Muscle of leg (tissue), 11 donors: ENCODE measurements around the gene PPM1H. TPM values are rescaled to one million over a fixed set of nuclear protein-coding genes. Genes with fewer than 3 reads are reported as not detected.
"Not testable (repeated sequence)": the region's sequence is repeated elsewhere in the genome, so short reads cannot be mapped to it uniquely, and the experiment has no call there.

Experiments used
- DNase-seq: peaks from one replicate; pipeline ENCODE4 v3.0.0; 2013
- H3K27ac ChIP-seq: one replicate; pipeline ENCODE4 v1.5.1; 2013; ENCODE audit warnings: mild to moderate bottlenecking, low read length, control low read depth
- H3K27me3 ChIP-seq: one replicate; pipeline ENCODE4 v1.6.1; 2013; ENCODE audit warnings: low read length; ENCODE audit not compliant: control insufficient read depth, insufficient read depth
- H3K36me3 ChIP-seq: one replicate; pipeline ENCODE4 v1.6.1; 2013; ENCODE audit warnings: low read length; ENCODE audit not compliant: control insufficient read depth, insufficient read depth
- H3K4me1 ChIP-seq: one replicate; pipeline ENCODE4 v1.6.1; 2013; ENCODE audit warnings: low read length; ENCODE audit not compliant: control insufficient read depth, insufficient read depth
- H3K4me3 ChIP-seq: one replicate; pipeline ENCODE4 v1.5.1; 2013; ENCODE audit warnings: low read length, control low read depth
- H3K9me3 ChIP-seq: replicated peaks from 2 replicates; pipeline ENCODE4 v1.6.1; 2013; ENCODE audit warnings: low read depth, low read length; ENCODE audit not compliant: control insufficient read depth
- WGBS: methylation state at CpG from one replicate; pipeline ENCODE4 v1.1.5; 2013; ENCODE audit warnings: missing lambda C conversion rate; ENCODE audit not compliant: insufficient coverage; 5-methylcytosine and 5-hydroxymethylcytosine counted together
- polyA plus RNA-seq, 8 donors: library from polyadenylated mRNA; unstranded; fragments of 120-200 nt; gene quantifications; one replicate each; pipeline versions ENCODE4 v1.2.1 to v1.2.3, GENCODE V29; 2013; ENCODE audit warnings: inconsistent platforms in 1 of 8, low replicate concordance in 1 of 8; ENCODE audit not compliant: insufficient read length in 8 of 8, insufficient read depth in 1 of 8
- total RNA-seq: library from RNA; stranded (reverse); fragments of 120-200 nt; gene quantifications from one replicate; pipeline ENCODE4 v1.2.4, GENCODE V29; 2013

PPM1H gene
- total and polyA plus RNA-seq, 9 donors = 2.7 to 4.2 (median 3.4) TPM

DNA sequence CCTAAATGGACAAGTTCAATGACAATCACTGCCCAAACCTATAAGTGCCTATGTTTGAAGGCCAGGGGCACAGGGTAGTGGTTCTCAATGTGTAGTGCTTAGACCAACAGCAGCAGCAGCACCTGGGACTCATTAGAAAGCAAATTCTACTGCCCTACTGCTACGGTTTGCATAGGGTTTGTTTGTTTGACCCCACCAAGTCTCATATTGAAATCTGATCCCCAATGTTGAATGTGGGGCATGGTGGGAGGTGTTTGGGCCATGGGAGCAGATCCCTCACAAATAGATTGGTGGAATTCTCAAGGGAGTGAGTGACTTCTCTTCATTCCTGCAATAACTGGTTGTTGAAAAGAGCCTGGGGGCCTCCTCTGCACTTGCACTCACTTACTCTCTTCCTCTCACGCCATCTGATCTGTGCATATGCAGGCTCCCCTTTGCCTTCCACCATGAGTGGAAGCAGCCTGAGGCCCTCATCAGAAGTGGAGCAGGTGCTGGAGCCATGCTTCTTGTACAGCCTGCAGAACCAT lies 39.5 kb downstream of the PPM1H start:
- Histone ChIP-seq H3K27ac (no peak overlapping the region), H3K9me3 (no peaks in the 10 kb centered on the region), H3K4me3 (no peak overlapping the region), H3K36me3 (no peaks in the 10 kb centered on the region), H3K4me1 (no peaks in the 10 kb centered on the region), H3K27me3 (no peaks in the 10 kb centered on the region)
- WGBS = 33% methylated on average over 1 of the region's 2 CpGs
- no peak for DNase-seq

DNA sequence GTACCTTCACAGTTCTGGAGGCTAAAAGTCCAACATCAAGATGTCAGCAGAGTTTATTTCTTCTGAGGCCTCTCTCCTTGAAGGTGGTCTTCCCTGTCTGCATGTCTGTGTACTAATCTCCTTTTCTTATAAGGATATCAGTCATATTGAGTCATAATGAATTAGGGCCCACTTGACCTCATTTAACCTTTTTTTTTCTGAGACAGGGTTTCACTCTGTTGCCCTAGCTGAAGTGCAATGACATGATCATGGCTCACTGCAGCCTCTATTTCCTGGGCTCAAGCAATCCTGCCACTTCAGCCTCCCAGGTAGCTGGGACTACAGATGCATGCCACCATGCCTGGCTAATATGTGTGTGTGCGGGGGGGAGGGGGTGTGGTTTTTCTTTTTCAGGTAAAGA lies 41.7 kb downstream of the PPM1H start:
- H3K36me3 ChIP-seq = no peaks in the 10 kb centered on the region
- no peaks in the 10 kb centered on the region for H3K9me3 ChIP-seq
- no peaks in the 10 kb centered on the region for H3K27me3 ChIP-seq
- no peak for DNase-seq
- H3K4me3 ChIP-seq = no peak overlapping the region
- no peaks in the 10 kb centered on the region for H3K4me1 ChIP-seq
- 100% methylated on average over 1 of the region's 1 CpG for WGBS
- no peak overlapping the region for H3K27ac ChIP-seq

DNA sequence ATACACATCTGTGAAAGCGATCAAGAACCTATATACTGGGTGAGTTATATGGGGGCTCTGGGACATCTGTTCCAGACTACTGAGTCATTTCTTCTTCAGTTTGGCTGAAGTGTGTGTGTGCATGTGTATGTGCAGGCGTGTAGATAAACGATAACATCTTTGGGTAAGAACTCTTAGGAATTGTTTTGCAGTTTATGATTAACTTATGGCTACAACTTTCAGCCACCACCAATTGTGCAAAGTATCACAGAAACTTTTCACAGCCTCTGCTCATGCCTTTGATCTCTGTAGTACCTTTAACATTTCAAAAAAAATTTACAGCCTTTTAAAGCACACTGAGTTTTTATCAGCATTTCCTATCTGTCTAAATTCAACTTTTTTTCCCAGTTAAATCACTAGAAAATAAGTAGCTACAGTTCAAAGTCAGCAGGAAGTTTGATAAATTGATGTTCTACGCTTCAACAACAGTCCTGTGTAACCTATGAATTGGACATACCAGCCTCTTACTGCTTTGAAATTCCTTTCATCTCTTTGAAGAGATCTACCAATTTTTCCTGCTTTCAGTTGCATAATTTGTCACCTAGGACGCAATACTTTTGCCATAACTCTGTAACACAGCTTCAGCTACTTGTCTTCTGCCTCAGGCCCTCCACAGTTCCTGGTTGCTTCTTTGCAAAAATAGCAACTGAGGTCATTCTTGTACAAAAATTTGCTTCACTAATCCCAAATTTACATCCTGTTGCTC lies 43.0 kb downstream of the PPM1H start:
- DNase-seq = no peak
- H3K4me3 ChIP-seq = no peak overlapping the region
- H3K36me3 ChIP-seq = no peaks in the 10 kb centered on the region
- H3K27ac ChIP-seq = no peak overlapping the region
- H3K27me3 ChIP-seq = no peaks in the 10 kb centered on the region
- WGBS = 73% methylated on average over 2 of the region's 5 CpGs
- no peaks in the 10 kb centered on the region for H3K4me1 ChIP-seq
- no peaks in the 10 kb centered on the region for H3K9me3 ChIP-seq

DNA sequence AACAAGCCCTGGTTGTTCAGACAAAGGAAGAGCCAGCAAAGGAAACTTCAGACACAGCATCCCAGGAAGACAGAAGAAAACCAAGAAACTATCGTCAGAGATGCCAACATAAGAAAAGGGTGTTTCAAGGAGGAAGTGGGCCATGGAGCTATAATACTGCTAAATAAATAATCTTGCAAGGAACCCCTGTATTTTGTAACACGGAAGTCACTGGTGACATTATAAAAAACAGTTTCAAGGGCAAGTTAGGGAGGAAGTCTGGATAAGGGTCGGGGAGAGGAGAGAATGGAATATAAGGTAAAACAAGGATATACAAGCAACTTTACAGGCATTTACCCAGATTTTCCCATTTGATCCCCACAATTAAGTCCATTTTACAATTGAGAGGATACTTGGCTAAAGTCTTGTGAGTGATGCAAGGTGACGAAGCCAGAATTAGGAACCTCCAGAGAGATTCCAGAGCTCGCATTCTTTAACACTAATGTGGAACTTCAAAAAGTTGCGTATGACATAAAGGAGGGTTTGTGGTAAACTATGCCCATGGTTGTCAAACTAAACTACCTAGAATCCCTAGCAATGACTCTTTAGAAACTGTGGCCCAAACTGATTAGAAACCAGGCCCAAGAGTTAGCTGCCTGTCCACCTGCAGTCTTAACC lies 46.4 kb downstream of the PPM1H start:
- H3K36me3 ChIP-seq = no peaks in the 10 kb centered on the region
- WGBS = no CpG with 5 or more reads among the region's 6 CpGs
- H3K9me3 ChIP-seq = no peaks in the 10 kb centered on the region
- H3K4me1 ChIP-seq = no peaks in the 10 kb centered on the region
- no peak for DNase-seq
- H3K27ac ChIP-seq = no peak overlapping the region
- H3K4me3 ChIP-seq = no peak overlapping the region
- no peaks in the 10 kb centered on the region for H3K27me3 ChIP-seq

DNA sequence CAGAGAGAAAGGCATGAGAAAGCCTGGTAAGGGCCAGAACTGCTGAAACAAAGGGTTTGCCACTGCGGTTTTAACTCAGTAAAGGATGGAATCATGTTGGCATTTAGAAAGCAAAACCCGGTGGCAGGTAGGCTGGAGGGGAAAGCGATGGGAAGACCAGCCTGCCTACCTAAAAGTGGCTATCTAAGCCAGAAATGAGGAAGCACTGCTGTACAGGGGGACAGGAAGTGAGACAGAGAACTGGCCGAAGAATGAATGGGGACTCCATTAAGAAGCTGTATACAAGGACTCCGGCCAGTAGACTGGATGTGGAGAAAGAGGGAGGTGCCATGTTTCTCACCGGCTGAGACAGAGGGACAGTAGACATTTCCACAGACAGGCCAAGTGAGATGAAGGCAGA lies 48.2 kb downstream of the PPM1H start:
- Histone ChIP-seq H3K27ac (no peak overlapping the region), H3K27me3 (no peaks in the 10 kb centered on the region), H3K36me3 (no peaks in the 10 kb centered on the region), H3K4me1 (no peaks in the 10 kb centered on the region), H3K4me3 (no peak overlapping the region), H3K9me3 (no peaks in the 10 kb centered on the region)
- DNase-seq = no peak
- WGBS = 78% methylated on average over 6 of the region's 6 CpGs

DNA sequence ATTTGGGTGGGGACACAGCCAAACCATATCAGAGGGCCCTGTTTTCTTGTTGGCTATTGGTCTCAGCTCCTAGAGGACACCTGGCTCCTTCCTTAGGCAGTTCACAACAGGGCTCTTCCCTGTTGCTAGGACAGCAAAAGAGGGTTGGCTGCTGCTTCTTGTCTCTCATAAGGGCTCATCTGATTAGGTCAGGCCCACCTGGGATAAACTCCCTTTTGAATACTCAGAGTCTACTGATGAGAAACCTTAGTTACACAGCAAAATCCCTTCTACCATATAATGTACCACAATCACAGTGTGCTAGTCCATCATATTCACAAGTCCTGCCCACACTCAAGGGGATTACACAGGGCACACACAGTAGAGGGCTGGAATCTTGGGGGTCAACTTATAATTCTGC lies 49.7 kb downstream of the PPM1H start:
- DNase-seq = no peak
- Histone ChIP-seq H3K36me3 (no peaks in the 10 kb centered on the region), H3K4me1 (no peaks in the 10 kb centered on the region), H3K9me3 (no peaks in the 10 kb centered on the region), H3K27me3 (no peaks in the 10 kb centered on the region), H3K4me3 (no peak overlapping the region), H3K27ac (no peak overlapping the region)

DNA sequence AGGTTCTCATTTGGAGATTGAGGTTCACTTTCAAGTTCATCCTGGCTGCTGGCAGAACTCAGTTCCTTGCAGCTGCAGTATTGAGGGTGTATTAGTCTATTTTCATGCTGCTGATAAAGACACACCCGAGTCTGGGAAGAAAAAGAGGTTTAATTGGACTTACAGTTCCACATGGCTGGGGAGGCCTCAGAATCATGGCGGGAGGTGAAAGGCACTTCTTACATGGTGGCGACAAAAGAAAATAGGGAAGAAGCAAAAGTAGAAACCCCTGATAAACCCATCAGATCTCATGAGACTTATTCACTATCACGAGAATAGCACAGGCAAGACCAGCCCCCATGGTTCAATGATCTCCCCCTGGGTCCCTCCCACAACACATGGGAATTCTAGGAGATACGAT lies 50.1 kb downstream of the PPM1H start:
- WGBS = no CpG with 5 or more reads among the region's 5 CpGs
- not testable (repeated sequence) for H3K27me3 ChIP-seq, H3K27ac ChIP-seq, DNase-seq, H3K9me3 ChIP-seq, H3K4me3 ChIP-seq, H3K36me3 ChIP-seq, H3K4me1 ChIP-seq

DNA sequence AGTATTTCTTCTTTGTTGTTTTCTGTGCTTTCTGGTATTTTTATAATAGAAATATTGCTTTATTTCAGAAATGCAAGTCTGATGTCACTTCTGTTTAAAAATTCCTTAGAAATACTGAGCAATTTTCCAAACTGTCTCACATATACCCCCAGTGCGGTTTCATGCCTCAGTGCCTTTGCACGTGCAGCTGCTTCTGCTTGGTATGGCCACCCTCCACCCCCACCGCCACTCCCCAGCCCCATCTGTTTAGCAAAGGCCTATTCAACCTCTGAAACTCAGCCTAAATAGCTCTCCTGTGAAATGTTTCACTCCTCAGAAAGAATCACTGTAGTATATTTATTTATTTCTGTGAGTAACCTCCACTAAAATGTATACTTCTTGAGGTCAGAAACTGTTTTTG lies 52.3 kb downstream of the PPM1H start:
- no peaks in the 10 kb centered on the region for H3K36me3 ChIP-seq
- no peaks in the 10 kb centered on the region for H3K4me1 ChIP-seq
- H3K4me3 ChIP-seq = no peak overlapping the region
- H3K27ac ChIP-seq = no peak overlapping the region
- no peak for DNase-seq
- H3K9me3 ChIP-seq = no peaks in the 10 kb centered on the region
- 93% methylated on average over 2 of the region's 3 CpGs for WGBS
- no peaks in the 10 kb centered on the region for H3K27me3 ChIP-seq

DNA sequence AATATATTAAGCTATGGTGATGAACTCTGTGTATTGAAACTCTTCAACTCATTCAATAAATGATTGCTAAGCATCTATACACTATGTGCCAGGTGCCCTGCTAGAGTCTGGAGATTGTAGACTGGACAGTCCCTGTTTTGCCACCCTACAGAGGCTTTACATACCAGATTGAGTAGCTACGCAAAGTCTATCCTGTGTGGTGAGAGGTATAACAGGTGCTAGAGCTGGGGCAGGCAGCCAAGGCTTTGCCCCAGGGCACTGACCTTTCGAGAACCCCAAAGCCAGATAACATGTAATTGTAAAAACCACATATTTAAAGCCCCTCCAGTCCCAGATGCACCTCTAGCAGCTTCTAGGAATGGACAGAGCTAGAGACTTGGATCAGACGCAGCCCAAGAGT lies 52.8 kb downstream of the PPM1H start:
- H3K27me3 ChIP-seq = no peaks in the 10 kb centered on the region
- H3K36me3 ChIP-seq = no peaks in the 10 kb centered on the region
- no peak overlapping the region for H3K27ac ChIP-seq
- WGBS = 69% methylated on average over 1 of the region's 3 CpGs
- no peak for DNase-seq
- H3K4me1 ChIP-seq = no peaks in the 10 kb centered on the region
- H3K4me3 ChIP-seq = no peak overlapping the region
- H3K9me3 ChIP-seq = no peaks in the 10 kb centered on the region

DNA sequence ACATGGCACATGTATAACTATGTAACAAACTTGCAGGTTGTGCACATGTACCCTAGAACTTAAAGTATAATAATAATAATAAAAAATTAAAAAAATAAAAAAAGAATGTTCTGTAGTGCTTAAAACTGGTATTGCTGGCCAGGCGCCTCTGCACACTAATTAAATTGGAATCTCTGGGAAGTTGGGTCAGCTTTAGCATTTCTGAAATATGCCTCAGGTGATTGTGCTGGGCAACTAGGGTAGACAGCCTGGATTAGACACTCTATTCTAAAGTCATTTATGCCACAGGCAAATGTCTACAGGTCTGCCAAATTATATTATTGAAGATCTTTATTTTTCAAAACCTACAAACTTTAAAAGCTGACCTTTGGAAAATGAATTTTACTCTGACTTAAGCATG lies 55.3 kb downstream of the PPM1H start:
- Histone ChIP-seq H3K27ac (no peak overlapping the region), H3K27me3 (no peaks in the 10 kb centered on the region), H3K4me1 (no peaks in the 10 kb centered on the region), H3K36me3 (no peaks in the 10 kb centered on the region), H3K4me3 (no peak overlapping the region), H3K9me3 (no peaks in the 10 kb centered on the region)
- DNase-seq = no peak
- 83% methylated on average over 1 of the region's 1 CpG for WGBS
